Dermis microvascular lymphatic vessel endothelial cell (primary cell): ENCODE results near the gene RASAL1. TPM values are rescaled to one million over a fixed set of nuclear protein-coding genes. Genes with fewer than 3 reads are reported as not detected.
"Not testable (repeated sequence)": the region's sequence is repeated elsewhere in the genome, so short reads cannot be mapped to it uniquely, and the experiment has no call there.

ENCODE experiments used
- DNase-seq, 2 donors: peaks; one replicate each; pipeline versions ENCODE4 v3.0.0 to v3.0.0-alpha.2; 2010; ENCODE audit warnings: low read depth in 2 of 2
- total RNA-seq: library from RNA; depleted of rRNA; stranded (reverse); fragments of >200 nt; gene quantifications from 2 replicates; pipeline ENCODE4 v1.2.1, GENCODE V29; 2014

Gene RASAL1
- total RNA-seq, 1 donor from 2014 or later: not detected

GRCh38 chr12:113118142-113118541, 17.4 kb downstream of the RASAL1 start:
- no peak for DNase-seq

GRCh38 chr12:113117684-113118083, 17.9 kb downstream of the RASAL1 start:
- DNase-seq: not testable (repeated sequence)

- no peak for DNase-seq
Observed at GRCh38 chr12:113116875-113117274, 18.7 kb downstream of the RASAL1 start.

GRCh38 chr12:113115455-113116126, 20.0 kb downstream of the RASAL1 start:
- no peak for DNase-seq

- DNase-seq: no peak
Observed at GRCh38 chr12:113114447-113115178, 20.9 kb downstream of the RASAL1 start.

GRCh38 chr12:113113397-113113796, 22.2 kb downstream of the RASAL1 start:
- no peak for DNase-seq

GRCh38 chr12:113112043-113112899, 23.3 kb downstream of the RASAL1 start:
- no peak for DNase-seq

- no peak for DNase-seq
Observed at GRCh38 chr12:113111247-113111646, 24.3 kb downstream of the RASAL1 start.

GRCh38 chr12:113109872-113110599, 25.5 kb downstream of the RASAL1 start:
- no peak for DNase-seq

- DNase-seq: no peak
Observed at GRCh38 chr12:113109360-113109759, 26.2 kb downstream of the RASAL1 start.

GRCh38 chr12:113108308-113108707, 27.3 kb downstream of the RASAL1 start:
- no peak for DNase-seq

GRCh38 chr12:113106361-113106760, 29.2 kb downstream of the RASAL1 start:
- DNase-seq: no peak

- no peak for DNase-seq
Observed at GRCh38 chr12:113105606-113106271, 29.8 kb downstream of the RASAL1 start.

GRCh38 chr12:113104953-113105510, 30.5 kb downstream of the RASAL1 start:
- DNase-seq: no peak

GRCh38 chr12:113103756-113104450, 31.7 kb downstream of the RASAL1 start:
- DNase-seq: no peak

- no peak for DNase-seq
Observed at GRCh38 chr12:113102811-113103210, 32.8 kb downstream of the RASAL1 start.

GRCh38 chr12:113101751-113102150, 33.8 kb downstream of the RASAL1 start:
- DNase-seq: no peak

GRCh38 chr12:113099764-113100163, 35.8 kb downstream of the RASAL1 start:
- DNase-seq: no peak

GRCh38 chr12:113099364-113099763, 36.2 kb downstream of the RASAL1 start:
- no peak for DNase-seq

- peak; percentile 63 to 72 for DNase-seq
Observed at GRCh38 chr12:113098441-113099028, 37.0 kb downstream of the RASAL1 start.
